ENCODE results near the gene LLCFC1.
A peak's percentile ranks its signal among the peaks of the same experiment; 100 is the strongest.

The LLCFC1 gene

GRCh38 chr7:142938611-142939010 is 673 bp upstream of the LLCFC1 start:
- no peak for DNase-seq (ENCODE audit: low read depth)
- no peak overlapping the region for H3K4me3 ChIP-seq (ENCODE audit: low read length)
- TF ChIP-seq, protein P1, sequence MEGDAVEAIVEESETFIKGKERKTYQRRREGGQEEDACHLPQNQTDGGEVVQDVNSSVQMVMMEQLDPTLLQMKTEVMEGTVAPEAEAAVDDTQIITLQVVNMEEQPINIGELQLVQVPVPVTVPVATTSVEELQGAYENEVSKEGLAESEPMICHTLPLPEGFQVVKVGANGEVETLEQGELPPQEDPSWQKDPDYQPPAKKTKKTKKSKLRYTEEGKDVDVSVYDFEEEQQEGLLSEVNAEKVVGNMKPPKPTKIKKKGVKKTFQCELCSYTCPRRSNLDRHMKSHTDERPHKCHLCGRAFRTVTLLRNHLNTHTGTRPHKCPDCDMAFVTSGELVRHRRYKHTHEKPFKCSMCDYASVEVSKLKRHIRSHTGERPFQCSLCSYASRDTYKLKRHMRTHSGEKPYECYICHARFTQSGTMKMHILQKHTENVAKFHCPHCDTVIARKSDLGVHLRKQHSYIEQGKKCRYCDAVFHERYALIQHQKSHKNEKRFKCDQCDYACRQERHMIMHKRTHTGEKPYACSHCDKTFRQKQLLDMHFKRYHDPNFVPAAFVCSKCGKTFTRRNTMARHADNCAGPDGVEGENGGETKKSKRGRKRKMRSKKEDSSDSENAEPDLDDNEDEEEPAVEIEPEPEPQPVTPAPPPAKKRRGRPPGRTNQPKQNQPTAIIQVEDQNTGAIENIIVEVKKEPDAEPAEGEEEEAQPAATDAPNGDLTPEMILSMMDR (IDR thresholded peaks at IDR 0.05; ENCODE audit: insufficient read depth, low read depth, low read length, missing control alignments), result no peak

- no peak for DNase-seq (ENCODE audit: low read depth)
- no peak overlapping the region for H3K4me3 ChIP-seq (ENCODE audit: low read length)
- TF ChIP-seq, protein P1 (IDR thresholded peaks at IDR 0.05; ENCODE audit: insufficient read depth, low read depth, low read length, missing control alignments), result no peak
These were observed 1.8 kb downstream of the LLCFC1 start for GRCh38 chr7:142940966-142941535.

GRCh38 chr7:142941541-142941940 is 2.3 kb downstream of the LLCFC1 start:
- DNase-seq (ENCODE audit: low read depth), result no peak
- TF ChIP-seq, protein P1 (IDR thresholded peaks at IDR 0.05; ENCODE audit: insufficient read depth, low read depth, low read length, missing control alignments), result no peak
- H3K4me3 ChIP-seq (ENCODE audit: low read length), result no peak overlapping the region

- TF ChIP-seq, protein P1 (IDR thresholded peaks at IDR 0.05; ENCODE audit: insufficient read depth, low read depth, low read length, missing control alignments), result no peak
- DNase-seq (ENCODE audit: low read depth), result no peak
- no peak overlapping the region for H3K4me3 ChIP-seq (ENCODE audit: low read length)
These were observed 3.5 kb downstream of the LLCFC1 start for GRCh38 chr7:142942746-142943145.

DNA sequence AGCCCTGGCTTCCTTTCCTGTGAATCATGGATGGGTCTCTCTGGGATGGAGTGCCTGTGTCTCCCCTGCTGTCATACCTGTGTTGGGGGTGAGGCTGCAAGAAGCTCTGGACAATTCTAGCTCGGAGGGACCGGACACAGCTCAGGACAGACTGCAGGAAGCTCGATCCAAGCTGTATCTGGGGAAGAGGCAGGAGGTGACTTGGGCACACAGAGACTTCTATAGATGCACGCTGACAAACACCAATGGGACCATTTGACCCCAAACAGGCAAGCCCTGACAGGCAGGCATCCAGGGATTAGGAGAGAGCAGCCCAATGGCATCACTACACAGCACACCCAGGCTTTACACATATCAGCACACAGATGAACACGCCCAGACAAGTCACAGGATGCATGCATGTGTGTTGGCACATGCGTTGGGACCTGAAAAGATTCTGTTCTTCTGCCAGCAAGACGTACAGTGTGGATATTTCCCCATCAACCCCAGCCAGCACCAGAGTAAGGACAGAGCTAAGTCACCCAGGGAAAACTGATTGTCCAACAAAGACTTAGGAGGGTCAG is 4.5 kb downstream of the LLCFC1 start:
- TF ChIP-seq, protein P1 (IDR thresholded peaks at IDR 0.05; ENCODE audit: insufficient read depth, low read depth, low read length, missing control alignments), result no peak
- peak; percentile 50 for DNase-seq (ENCODE audit: low read depth)

DNA sequence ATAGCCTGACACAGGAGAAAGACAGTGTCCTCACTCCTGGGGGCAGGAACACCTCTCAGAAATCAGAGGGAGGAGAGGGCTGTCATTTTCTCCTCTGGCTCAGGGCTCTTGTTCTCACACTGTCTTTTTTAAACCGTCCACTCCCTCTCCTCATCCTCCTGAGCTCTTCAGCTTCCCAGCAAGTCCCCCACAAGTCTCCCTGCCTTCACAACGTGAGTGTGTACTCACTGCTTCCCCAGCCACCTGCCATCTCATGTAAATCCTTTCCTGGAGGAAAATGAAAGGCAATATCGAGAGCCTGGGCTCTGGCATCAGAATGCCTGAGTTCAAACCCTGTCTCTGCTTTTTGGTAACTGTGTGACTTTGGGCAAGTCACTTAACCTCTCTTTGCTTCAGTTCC is 5.7 kb downstream of the LLCFC1 start:
- H3K4me3 ChIP-seq (ENCODE audit: low read length), result no peak overlapping the region
- no peak for DNase-seq (ENCODE audit: low read depth)
- TF ChIP-seq, protein P1 (IDR thresholded peaks at IDR 0.05; ENCODE audit: insufficient read depth, low read depth, low read length, missing control alignments), result no peak

More for the DNA sequence above, 4.5 kb downstream of the LLCFC1 start:
- H3K4me3 ChIP-seq (ENCODE audit: low read length), result no peak overlapping the region

GRCh38 chr7:142948603-142949002 is 9.3 kb downstream of the LLCFC1 start:
- DNase-seq (ENCODE audit: low read depth), result no peak
- TF ChIP-seq, protein P1 (IDR thresholded peaks at IDR 0.05; ENCODE audit: insufficient read depth, low read depth, low read length, missing control alignments), result no peak
- no peak overlapping the region for H3K4me3 ChIP-seq (ENCODE audit: low read length)
